ENCODE data around the gene APBA2.

Gene APBA2

DNA sequence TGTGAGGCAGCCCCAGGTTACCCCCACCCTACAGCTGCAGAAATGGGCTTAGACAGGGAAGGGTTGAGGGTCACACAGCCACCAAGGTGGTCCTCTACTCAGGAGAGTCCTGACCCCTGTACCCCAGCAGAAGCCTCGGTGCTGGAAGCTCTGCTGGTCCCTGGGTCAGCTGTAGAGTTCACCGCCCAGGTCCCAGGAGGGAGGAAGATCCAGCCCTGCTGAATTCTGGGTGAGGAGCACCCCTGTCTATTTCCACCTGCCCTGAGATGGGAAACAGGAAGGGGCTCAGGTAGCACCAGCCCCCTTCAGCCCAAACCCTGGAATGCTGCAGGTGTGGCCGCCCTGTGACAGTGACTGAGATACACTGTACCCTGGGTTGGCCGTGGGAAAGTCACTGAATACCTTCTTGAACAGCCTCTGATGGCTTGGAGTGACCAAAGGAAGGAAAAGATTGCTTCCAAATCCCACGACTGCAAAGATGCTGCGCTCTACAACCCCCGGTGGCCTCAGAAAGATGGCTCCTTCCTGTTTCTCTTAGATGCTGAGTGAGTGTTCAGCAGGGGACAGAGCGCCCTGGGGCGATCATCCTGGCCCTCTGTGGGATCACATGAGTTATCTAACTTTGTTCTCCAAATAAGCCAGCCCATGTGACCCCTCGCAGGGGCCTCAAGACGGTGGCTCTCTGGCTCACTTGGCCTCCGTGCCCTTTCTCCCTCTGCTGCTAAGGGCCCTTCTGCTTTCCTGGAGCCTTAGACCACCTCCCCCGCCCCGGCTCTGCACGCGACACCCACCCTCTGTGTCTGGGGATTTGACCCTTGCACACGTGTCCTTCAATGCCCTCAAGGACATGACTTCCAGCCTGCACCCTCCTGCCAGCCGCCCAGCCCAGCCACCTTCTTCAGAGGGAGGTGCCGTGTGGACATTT, 242.0 kb downstream of the APBA2 start:
- DNase-seq = no peak

DNA sequence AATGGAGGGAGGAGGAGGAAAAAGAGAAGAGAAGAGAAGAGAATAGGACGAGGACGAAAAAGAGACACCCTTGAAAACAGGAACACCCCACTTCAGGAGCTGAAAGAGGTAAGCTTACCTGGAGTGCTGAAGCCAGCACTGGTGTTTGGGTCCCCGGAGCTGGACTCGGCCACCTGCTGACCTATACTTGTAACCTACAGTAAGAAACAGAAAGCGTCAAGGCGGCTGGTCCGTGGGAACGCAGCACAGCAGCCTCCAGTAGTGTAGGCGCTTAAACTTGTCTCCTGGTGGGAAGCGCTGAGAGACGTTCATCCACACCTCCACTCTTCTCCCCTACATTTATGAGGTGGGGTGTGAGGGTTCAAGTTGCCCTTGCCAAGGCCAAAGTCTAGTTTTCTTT, 242.9 kb downstream of the APBA2 start:
- no peak for DNase-seq

DNA sequence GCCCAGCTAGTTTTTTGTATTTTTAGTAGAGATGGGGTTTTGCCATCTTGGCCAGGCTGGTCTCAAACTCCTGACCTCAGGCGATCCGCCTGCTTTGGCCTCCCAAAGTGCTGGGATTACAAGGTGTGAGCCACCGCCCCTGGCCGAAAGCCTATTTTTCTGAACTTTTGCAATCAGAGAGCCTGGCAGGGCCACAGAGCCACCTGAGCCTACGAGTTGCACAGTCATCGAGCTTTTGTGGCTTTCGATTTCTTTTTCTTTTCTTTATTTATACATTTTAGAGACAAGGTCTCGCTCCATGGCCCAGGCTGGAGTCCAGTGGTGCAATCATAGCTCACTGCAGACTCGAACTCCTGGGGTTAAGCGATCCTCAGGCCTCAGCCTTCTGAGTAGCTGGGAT, 243.4 kb downstream of the APBA2 start:
- DNase-seq = no peak

DNA sequence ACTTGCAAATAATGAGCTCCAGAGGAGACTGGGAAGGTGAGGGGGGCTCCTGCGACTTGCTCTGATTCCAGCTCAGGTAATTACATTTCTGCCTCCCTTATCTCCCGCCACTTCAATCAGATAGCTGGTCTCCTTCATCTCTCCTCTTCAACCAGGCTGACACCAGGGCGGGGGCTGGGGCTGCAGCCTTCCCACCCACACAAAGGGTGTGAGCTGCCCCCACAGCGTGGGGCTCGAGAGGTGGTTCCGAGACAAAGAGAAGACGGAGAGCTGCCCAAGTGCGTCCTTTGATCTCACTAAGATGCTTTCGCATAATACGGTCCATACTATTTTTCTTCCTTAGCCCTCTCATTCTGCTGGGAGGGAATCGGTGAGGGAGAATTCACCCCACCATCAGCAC, 244.2 kb downstream of the APBA2 start:
- DNase-seq = no peak

DNA sequence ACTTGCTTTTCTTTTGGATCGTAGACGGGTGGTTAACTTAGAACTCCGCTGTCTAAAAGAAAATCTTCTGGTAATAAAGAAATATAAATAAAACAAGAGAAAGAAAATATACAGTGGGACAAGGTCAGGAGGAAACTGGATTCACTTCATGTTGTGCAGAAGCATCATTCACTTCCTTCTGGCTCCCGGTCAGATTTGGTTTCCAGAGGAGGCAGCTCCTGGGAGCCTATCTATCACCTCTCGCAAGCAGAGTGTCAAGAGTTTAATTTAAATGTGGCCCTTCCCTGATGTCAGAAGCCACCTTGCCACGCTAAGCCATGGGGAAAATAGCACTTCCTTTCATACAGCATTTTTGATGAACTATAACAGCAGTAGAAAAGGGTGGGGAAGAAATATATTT, 244.7 kb downstream of the APBA2 start:
- DNase-seq = no peak

DNA sequence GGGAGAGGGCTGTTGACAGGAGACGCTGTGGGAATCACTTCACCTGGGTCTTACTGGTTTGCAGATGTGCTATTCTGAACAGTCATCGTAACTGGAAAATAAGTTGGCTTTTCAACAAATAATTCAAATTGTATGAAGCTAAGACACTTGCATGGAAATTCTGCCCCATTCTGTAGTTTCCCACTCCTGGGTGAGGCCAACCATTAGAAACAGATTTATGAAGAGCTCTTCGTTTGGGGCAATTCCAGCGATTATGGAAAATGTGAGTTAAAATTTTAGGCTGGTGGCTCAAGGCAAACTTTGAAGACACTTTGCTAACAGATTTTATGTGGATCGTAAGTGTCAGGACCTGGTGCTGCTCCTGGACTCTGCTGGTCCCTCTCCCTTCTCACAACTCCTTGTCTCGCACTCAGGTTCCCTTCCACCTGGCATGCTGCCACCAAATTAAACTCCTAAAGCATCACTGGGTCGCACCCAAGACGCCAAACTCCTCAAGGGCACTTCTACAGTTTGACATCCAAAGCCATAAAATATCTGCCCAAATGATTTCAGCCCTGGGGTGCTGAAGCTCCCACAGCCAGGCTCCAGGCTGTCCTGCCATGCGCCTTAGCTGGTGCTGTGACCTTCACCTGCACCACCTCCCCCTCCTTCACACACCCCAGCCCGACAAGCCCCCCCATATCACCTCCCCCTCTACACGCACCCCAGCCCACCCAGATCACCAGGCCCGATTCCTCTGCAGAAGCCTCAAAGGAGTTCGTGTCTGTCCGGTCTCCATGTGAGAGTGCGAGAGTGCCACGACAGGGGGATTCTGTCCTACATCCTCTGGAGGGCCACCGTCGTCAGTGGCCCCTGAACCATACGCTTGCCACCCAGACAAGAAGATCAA, 245.4 kb downstream of the APBA2 start:
- DNase-seq = no peak

DNA sequence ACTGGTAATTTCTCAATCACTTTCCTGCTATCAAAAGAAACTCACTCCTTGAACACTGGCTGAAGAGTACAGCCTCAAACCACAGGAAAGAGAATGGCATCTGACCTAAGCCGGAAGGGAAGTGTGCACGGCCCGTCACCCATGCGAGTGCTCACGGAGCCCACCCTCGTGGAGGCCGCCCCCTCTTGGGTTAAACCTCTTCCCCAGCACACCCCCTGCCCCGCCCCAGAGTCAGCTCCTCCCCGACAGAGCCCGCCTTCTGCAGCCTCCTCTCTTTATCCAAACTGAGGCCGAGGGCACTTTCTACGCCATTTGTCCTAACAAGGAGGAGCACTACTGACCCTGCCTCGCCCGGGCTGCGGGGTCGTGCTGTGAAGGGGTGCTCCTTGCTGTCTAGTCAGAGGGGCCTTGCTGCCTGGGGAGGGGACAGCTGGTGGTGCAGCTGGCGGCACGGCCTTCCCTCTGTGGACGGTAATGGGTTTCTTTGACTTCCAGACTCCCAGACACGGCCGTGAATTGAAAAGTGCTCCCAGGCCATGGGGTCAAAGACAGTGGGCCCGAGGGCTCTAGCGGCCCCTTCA, 246.2 kb downstream of the APBA2 start:
- no peak for DNase-seq

DNA sequence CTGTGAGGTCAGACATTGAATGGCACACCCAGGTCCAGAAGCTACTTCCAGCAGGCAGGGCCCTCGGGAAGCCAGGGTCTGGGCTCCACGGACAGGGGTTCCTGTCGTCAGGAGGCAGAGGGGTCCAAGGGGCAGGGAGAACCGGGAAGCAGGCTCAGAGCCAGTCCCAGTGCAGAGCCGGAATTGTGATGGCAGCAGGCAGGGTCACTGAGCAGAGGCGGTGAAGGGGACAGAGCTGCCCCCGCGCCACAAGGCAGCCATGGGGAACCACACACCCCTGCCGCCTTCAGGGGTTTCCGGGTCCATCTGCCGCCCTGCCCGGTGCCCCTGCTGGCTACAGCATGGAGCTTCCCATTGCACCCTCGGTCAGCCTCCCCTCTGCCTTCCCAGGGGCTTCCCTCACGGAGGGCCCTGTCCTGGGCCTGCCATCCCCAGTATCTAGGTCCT, 247.0 kb downstream of the APBA2 start:
- DNase-seq = no peak

DNA sequence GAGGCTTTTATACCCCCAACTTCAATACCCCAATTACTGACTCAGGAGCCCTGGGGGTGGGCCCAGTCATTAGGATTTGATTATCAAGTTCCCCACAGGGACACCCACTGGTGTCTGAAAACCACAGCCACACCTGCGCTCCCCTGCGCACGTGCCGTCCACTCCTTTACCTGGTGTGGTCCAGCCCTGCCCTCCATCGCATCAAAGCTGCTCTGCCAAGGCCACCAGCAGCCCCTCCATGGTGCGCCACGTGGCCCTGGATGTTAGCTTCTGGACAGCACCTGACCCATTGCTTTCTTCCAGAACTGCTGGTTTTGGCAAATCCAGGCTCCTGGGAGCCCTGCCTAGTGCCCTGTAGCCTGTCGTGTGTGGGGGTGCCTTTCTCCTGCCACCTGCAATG, 247.5 kb downstream of the APBA2 start:
- DNase-seq = no peak

DNA sequence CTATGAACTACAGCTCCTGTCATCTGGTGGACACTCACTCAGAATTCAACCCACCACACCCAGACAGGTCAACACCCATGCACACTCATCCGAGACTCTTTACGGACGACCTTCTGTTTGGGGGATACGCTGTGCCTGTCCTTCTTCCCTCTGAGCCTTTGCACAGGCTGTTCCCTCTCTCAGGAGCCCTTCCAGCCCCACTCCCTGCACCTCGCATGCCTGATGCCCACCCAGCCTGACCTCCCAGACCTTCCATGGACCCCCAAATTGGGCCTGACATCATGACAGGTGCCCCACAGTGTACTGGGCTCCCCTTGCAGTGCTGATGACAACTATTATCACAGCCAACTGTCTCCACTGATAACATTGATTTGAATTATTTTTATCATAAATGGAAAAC, 248.0 kb downstream of the APBA2 start:
- no peak for DNase-seq

DNA sequence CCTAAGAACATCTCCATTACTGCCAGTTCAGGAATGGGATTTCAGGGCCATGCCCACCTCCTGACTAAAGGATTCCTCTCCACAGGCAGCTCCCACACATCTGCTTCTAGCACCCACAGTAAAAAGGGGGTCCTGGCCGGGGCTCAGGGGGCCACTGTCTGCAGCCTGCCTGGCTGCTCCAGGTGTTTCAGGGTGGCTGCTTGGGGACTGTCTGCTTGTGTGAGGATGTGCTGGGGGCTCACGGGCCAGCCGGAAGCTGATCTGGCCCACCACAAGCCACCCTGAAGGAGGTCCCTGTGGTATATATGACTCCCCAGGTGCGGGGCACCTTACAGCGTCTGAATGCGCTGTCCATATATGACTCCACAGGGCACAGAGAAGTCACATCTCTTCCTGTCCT, 248.5 kb downstream of the APBA2 start:
- DNase-seq = no peak

DNA sequence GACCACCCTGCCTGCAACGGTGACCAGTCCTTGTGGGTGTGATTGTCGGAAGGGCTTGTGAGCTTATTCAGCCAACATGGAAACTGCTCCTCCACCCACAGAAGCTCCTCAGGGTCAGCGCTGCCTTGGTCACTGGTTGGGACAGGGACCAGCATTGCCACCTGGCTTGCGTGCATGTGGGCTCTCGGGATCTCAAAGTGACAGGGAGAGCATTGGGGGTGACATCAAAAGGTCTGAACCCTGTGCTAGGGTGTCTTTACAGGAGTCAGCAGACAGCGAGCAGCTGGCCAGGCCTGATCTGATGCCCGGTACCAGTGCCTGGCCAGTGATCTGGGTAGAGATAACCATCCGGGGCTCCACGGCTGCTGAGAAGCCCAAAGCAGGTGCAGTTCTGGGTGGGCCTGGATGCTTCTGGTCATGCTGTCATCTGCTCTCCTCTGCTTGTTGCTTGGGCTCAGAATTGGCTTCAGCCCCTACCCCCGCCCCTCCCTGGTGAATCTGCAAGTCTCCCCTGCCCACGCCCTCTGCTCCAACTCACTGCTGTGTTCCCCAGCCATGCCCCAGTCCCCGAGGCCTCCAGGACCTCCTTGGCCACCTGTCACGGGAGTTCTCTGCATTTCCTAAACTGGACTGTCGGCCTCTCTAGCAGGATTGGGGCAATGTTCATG, 249.0 kb downstream of the APBA2 start:
- DNase-seq = no peak

DNA sequence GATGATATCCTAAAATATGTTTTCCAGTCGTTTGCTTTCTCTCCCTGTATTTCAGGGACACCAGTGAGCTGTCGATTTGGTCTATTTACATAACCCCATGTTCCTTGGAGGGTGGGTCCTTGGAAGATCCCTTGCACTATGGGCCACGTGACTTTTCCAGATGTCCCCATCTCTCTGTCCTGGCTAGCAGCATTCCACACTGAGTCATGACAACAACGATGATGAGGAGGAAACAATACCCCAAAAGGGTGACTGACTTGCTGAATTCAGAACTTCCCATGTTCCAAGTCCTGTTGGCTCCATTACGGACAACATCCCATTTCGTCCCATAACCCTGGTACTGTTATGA, 249.5 kb downstream of the APBA2 start:
- no peak for DNase-seq

DNA sequence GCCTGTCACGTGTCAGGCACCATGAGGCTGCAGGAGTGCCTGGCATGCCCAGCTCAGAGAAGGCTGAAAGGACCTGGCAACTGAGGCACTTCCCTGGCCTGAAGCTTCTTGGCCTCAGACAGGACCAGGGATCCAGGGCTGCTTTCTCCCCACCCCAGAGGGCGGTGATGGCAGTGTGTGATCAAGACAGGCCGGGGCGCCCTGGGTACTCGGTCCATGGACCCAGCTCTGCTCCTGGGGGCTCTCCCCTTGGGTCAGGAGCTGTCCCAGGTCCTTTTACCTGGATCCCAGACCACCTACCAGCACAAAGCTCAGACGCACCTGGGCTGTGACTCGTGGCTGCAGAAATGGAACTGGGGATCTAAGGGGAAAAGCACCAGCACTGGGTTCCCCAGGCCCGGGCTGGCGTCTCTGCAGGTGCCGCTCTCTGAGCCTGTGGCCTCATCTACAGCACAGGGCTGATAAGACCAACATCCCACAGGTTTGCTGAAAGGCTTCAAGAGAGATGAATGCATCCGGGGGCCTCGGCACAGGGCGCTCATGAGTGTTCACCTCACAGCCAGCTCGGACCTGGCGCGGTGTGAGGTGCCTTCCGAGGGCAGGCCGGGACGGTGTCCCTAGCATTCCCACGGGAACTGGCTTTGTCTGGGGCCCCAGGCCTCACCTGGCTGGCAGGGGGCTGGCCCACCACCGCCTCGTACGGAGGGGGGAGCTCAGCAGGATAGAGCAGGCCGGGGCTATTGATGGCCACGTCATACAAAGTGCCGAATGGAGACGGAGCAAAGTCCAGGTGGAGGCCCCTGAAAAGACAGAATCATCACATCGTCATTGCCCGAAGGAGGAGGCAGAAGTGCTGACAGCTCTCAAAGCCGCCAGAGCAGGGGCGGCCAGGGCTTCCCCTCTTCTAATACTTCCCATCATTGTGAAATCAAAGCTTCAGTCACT, 250.2 kb downstream of the APBA2 start:
- DNase-seq = no peak

DNA sequence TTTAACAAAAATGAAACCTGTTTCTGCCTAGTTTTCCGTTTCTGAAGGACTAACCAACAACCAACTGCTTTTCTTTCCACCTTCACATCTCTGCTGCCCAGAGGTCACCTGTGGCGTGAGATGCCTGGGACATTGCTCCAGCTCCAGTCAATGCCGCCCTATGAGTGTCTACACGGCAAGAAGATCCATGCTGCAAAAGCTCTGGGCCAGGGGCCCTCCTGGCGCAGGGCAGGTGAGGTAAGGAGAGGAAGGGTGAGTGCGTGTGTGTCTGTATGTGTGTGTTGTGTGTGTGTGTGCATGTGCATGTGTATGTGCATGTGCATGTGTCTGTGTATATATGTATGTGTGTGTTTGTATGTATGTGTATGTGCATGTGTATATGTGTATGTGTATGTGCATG, 252.5 kb downstream of the APBA2 start:
- DNase-seq = no peak

DNA sequence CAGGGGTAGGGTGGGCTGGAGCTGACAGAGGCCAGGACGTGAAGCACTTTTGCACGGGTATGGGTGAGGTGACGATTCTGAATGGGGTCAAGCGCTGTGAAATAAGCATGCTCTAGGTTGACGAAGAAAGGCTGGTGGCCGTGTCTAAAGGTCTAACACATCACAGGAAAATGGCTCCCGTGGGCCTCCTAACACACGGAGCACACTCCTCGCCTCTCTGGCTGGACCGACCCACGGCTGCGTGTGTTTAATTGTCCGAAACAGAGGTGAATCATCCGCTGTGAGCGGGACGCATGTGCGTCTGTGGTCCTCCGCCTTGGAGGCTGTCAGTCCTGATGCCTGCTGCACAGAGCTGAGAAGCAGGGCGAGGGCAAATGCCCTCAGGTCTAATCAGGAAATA, 253.3 kb downstream of the APBA2 start:
- DNase-seq = no peak

DNA sequence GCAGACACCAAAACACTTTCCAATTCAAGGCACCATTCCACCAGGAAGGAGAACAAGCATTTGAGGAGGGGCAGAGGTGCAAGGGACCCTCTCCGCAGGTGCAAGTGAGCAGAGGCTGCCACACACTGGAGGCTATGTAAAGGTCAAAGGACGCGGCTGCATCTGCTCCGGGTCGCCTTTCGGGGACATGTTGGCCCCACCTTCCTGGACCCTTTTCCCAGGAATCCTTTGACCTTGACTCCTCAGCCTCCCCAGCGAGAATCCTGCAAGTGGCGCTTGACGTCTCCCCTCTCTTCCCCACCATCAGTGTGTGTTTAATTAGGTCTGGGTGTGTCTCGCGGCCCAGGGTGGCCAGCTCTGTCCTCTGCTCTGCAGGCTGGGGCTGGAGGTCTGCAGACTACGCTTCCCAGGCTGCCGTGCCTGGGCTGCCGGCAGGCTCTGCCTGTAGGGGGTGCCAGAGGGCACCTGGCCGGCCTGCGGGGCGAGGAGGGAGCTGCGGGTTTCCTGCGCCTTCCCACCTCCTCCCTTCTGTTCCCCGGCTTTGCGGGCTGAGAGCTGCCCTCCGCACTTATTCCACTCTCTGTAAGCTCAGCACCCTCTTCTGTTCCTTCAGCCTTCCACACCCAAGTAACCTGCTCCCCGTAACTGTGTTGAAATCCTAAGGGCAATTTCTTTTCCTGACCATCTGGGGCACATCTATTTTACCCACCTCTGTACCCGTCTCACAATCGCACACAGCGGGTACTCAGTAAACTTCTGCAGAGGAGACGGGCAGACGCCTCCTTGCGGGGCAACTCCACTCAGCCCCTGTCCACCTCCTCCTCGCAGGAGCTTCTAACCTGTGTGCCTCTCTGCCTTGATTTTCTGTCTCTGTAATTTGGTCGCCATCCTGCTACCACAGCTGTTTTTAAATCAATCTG, 254.0 kb downstream of the APBA2 start:
- peak; percentile 86 for DNase-seq

DNA sequence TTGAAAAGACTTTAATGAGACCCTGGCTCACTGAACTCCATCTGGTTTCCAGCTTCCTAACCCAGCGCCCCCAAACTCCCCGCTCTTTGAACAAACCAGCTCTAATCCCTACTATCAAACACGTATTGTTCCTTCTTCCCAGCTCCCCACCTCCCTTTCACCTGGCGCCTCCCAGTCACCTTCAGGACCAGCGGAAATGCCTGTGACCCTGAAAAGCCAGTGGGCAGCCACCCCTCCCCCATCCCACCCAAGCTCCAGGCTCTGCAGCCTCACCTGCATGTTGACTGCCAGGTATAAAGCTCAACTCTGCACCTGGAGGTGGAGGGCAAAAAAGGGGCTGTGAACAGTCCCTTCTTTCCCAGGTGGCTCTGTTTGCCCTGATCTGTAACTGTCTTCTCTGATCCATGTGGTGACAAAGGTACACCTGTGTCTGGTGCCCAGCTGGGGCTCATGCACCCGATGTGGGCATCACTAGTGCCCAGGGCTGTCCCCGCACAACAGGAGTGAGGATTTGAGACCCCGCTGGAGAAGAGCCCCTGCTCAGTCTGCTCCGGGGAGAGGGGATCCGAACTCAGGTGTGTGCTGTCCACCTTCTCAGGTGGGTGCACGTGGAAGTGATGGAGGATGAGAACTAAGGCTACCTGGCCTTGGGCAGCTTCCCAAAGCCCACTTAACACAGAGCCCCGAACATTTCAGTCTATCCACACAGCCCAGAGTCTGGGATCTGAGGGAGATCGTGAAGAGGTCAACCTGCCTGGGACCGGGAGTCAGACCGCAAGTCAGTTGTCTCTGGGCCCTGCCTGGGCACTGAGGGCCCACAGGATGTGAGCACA, 254.9 kb downstream of the APBA2 start:
- DNase-seq = peak; percentile 25

DNA sequence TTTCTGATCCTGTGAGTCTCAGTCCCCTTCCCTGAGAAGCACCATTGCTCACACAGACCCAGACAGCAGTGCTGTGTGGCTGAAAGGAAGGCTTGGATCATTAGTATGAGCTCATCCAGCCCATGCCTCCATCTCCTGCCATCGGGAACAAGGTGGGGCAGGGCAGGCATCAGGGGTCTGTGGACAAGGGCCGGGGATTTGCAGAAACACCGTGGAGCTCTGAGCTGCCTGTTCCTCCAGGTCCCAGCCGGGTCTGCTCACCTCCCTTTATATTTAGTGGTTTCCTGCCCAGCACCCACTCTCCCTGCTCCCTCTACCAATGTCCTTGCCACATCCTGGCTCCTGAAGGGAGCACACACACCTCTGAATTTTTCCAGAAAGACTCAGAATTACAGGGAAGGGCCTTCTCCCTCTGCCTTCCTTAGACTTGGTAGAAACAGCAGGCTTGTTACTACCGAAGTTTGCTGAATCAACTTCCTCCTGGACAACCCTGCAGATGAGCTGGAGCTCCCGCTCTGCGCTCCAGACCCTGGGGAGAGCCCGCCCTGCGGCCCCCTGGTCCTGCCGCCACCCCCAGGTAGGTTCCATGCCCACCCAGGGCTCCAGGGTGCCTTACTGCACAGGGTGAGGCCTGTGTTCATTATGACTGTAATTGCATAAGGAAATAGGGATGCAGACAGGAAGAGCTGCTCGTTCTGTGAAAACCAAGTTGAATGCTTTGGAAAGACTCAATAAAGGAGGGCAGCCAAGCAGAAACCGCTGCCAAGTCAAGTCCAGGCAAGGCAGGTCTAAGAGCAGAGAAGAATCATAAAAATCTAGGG, 255.7 kb downstream of the APBA2 start:
- peak; percentile 32 for DNase-seq
